H9 (cell line): ENCODE results near the gene SDK1. TPM values are rescaled to one million over a fixed set of nuclear protein-coding genes. Genes with fewer than 3 reads are reported as not detected.

Experiments used
- DNase-seq: peaks from one replicate; pipeline ENCODE4 v3.0.0-alpha.2; 2017
- H2AFZ ChIP-seq: one replicate; pipeline ENCODE4 v1.6.1; 2013; ENCODE audit warnings: mild to moderate bottlenecking, low read length, control low read depth, moderate library complexity
- H2AK5ac ChIP-seq: 2 replicates; pipeline ENCODE4 v1.6.1; 2013; ENCODE audit warnings: low read length, control low read depth, mixed read lengths; ENCODE audit not compliant: insufficient read length
- H2BK120ac ChIP-seq: one replicate; pipeline ENCODE4 v1.6.1; 2013; ENCODE audit warnings: low read depth, mild to moderate bottlenecking, low read length, control low read depth, inconsistent platforms; ENCODE audit not compliant: poor library complexity, severe bottlenecking
- H2BK12ac ChIP-seq: 2 replicates; pipeline ENCODE4 v1.6.1; 2013; ENCODE audit warnings: low read length, control low read depth, mixed read lengths, low read depth; ENCODE audit not compliant: insufficient read length
- H2BK15ac ChIP-seq: 2 replicates; pipeline ENCODE4 v1.6.1; 2013; ENCODE audit warnings: low read depth, low read length, control low read depth
- H2BK20ac ChIP-seq: one replicate; pipeline ENCODE4 v1.6.1; 2013; ENCODE audit warnings: low read depth, mild to moderate bottlenecking, low read length, control low read depth, inconsistent platforms; ENCODE audit not compliant: poor library complexity, severe bottlenecking
- H2BK5ac ChIP-seq: 2 replicates; pipeline ENCODE4 v1.6.1; 2013; ENCODE audit warnings: low read length, control low read depth, mixed read lengths; ENCODE audit not compliant: insufficient read length
- H3K14ac ChIP-seq: 2 replicates; pipeline ENCODE4 v1.6.1; 2013; ENCODE audit warnings: low read length, control low read depth; ENCODE audit not compliant: insufficient read depth
- H3K18ac ChIP-seq: 2 replicates; pipeline ENCODE4 v1.6.1; 2013; ENCODE audit warnings: low read depth, mild to moderate bottlenecking, mixed read lengths, low read length, control low read depth; ENCODE audit not compliant: insufficient read length
- H3K23ac ChIP-seq: 2 replicates; pipeline ENCODE4 v1.6.1; 2013; ENCODE audit warnings: low read length, control low read depth, mixed read lengths, low read depth; ENCODE audit not compliant: insufficient read length
- H3K23me2 ChIP-seq: 2 replicates; pipeline ENCODE4 v1.6.1; 2013; ENCODE audit warnings: low read depth, mild to moderate bottlenecking, mixed read lengths, low read length, control low read depth; ENCODE audit not compliant: insufficient read length, poor library complexity, severe bottlenecking
- H3K27ac ChIP-seq: 2 replicates; pipeline ENCODE4 v1.5.1; 2013; ENCODE audit warnings: low read length, control low read depth, mixed read lengths, low read depth; ENCODE audit not compliant: insufficient read length
- H3K27me3 ChIP-seq: 2 replicates; pipeline ENCODE4 v1.6.1; 2013; ENCODE audit warnings: low read length, control low read depth, inconsistent platforms; ENCODE audit not compliant: insufficient read depth
- H3K4ac ChIP-seq: 2 replicates; pipeline ENCODE4 v1.6.1; 2013; ENCODE audit warnings: low read depth, mild to moderate bottlenecking, control low read depth, inconsistent platforms, low read length, moderate library complexity
- H3K4me1 ChIP-seq: 2 replicates; pipeline ENCODE4 v1.6.1; 2013; ENCODE audit warnings: low read length, control low read depth, inconsistent platforms; ENCODE audit not compliant: insufficient read depth
- H3K4me2 ChIP-seq: 2 replicates; pipeline ENCODE4 v1.6.1; 2013; ENCODE audit warnings: low read length, control low read depth, mixed read lengths; ENCODE audit not compliant: insufficient read length, insufficient read depth
- H3K56ac ChIP-seq: 2 replicates; pipeline ENCODE4 v1.6.1; 2013; ENCODE audit warnings: low read depth, mild to moderate bottlenecking, mixed read lengths, low read length, control low read depth; ENCODE audit not compliant: insufficient read length
- H3K79me1 ChIP-seq: 2 replicates; pipeline ENCODE4 v1.6.1; 2013; ENCODE audit warnings: low read depth, mild to moderate bottlenecking, moderate library complexity, low read length, control low read depth, inconsistent platforms; ENCODE audit not compliant: insufficient read depth, poor library complexity, severe bottlenecking
- H3K79me2 ChIP-seq: 2 replicates; pipeline ENCODE4 v1.6.1; 2013; ENCODE audit warnings: low read length, control low read depth, inconsistent platforms; ENCODE audit not compliant: insufficient read depth
- H3K9ac ChIP-seq: 2 replicates; pipeline ENCODE4 v1.6.1; 2013; ENCODE audit warnings: low read length, control low read depth, mixed read lengths; ENCODE audit not compliant: insufficient read length; ENCODE audit errors: extremely low read depth
- H3K9me3 ChIP-seq: one replicate; pipeline ENCODE4 v1.6.1; 2013; ENCODE audit warnings: low read depth, low read length, inconsistent platforms; ENCODE audit not compliant: control insufficient read depth
- H3T11ph ChIP-seq: one replicate; pipeline ENCODE4 v1.6.1; 2013; ENCODE audit warnings: mild to moderate bottlenecking, low read length, control low read depth, inconsistent platforms
- H4K20me1 ChIP-seq: one replicate; pipeline ENCODE4 v1.6.1; 2013; ENCODE audit not compliant: control insufficient read depth, insufficient read length, insufficient read depth
- H4K5ac ChIP-seq: 2 replicates; pipeline ENCODE4 v1.6.1; 2013; ENCODE audit warnings: low read depth, mild to moderate bottlenecking, mixed read lengths, low read length, control low read depth; ENCODE audit not compliant: insufficient read length
- H4K8ac ChIP-seq: replicated peaks from 2 replicates; pipeline ENCODE4 v1.6.1; 2013; ENCODE audit warnings: low read length, control low read depth, mixed read lengths, low read depth; ENCODE audit not compliant: insufficient read length
- H4K91ac ChIP-seq: 2 replicates; pipeline ENCODE4 v1.6.1; 2013; ENCODE audit warnings: low read depth, mild to moderate bottlenecking, moderate library complexity, mixed read lengths, low read length, control low read depth; ENCODE audit not compliant: insufficient read length
- H3K27ac Mint-ChIP-seq, 3 experiments: 2 replicates in 2 of 3; 3 replicates in 1 of 3; pipeline ENCODE4 v1.8.0; 2020 to 2021; ENCODE audit warnings: mixed read lengths in 3 of 3, mild to moderate bottlenecking in 1 of 3, moderate library complexity in 1 of 3
- H3K27me3 Mint-ChIP-seq: 2 replicates; pipeline ENCODE4 v1.8.0; 2021; ENCODE audit warnings: low read depth, mild to moderate bottlenecking, moderate library complexity, mixed read lengths
- H3K36me3 Mint-ChIP-seq, 3 experiments: 2 replicates in 2 of 3; 3 replicates in 1 of 3; pipeline ENCODE4 v1.8.0; 2020 to 2021; ENCODE audit warnings: low read depth in 3 of 3, mixed read lengths in 3 of 3; ENCODE audit not compliant: insufficient read depth in 1 of 3
- H3K4me1 Mint-ChIP-seq, 2 experiments: 2 replicates each; pipeline ENCODE4 v1.8.0; 2020; ENCODE audit warnings: mixed read lengths in 2 of 2
- H3K4me3 Mint-ChIP-seq, 2 experiments: 2 replicates in 1 of 2; 3 replicates in 1 of 2; pipeline ENCODE4 v1.8.0; 2020 to 2021; ENCODE audit warnings: mild to moderate bottlenecking in 2 of 2, mixed read lengths in 2 of 2, moderate library complexity in 1 of 2
- H3K9me3 Mint-ChIP-seq, 2 experiments: 2 replicates in 1 of 2; 3 replicates in 1 of 2; pipeline ENCODE4 v1.8.0; 2020; ENCODE audit warnings: mild to moderate bottlenecking in 2 of 2, mixed read lengths in 2 of 2, moderate library complexity in 1 of 2
- CTCF ChIP-seq: fragments of 200-600 bp; sonication (generic); conservative IDR thresholded peaks from 3 replicates; pipeline ENCODE4 v1.8.0; 2021; ENCODE audit warnings: antibody characterized with exemption, mild to moderate bottlenecking
- WGBS: extraction: QIAGEN DNeasy Blood & Tissue Kit; methylation state at CpG from one replicate; pipeline ENCODE4 v1.1.7; 2013; ENCODE audit warnings: missing lambda C conversion rate, low lambda C conversion rate, mixed read lengths; ENCODE audit not compliant: insufficient read length; ENCODE audit errors: extremely low coverage; 5-methylcytosine and 5-hydroxymethylcytosine counted together
- total RNA-seq: library from RNA; stranded (reverse); gene quantifications from 2 replicates; pipeline ENCODE4 v1.2.1, GENCODE V29; 2021

The SDK1 gene
- total RNA-seq, 1 experiment from 2014 or later = 8.7 TPM

GRCh38 chr7:4030346-4030950, 729.4 kb downstream of the SDK1 start:
- Histone ChIP-seq H3K23ac (no peak overlapping the region), H3K4me2 (no peak overlapping the region), H3K56ac (no peak overlapping the region), H3K4me1 (peaks cover 5% of the 10 kb centered on the region; the same call in 1 of the 2 replicates), H4K5ac (no peak overlapping the region), H3T11ph (no peak overlapping the region), H3K27ac (no peak overlapping the region), H2AK5ac (no peak overlapping the region), H2BK15ac (no peak overlapping the region), H2BK12ac (no peak overlapping the region), H4K91ac (no peak overlapping the region), H2AFZ (no peak overlapping the region), H3K79me2 (no peaks in the 10 kb centered on the region), H2BK120ac (no peak overlapping the region), H2BK5ac (no peak overlapping the region), H3K9ac (no peak overlapping the region), H3K79me1 (no peaks in the 10 kb centered on the region), H2BK20ac (no peak overlapping the region), H3K9me3 (no peaks in the 10 kb centered on the region), H3K27me3 (no peaks in the 10 kb centered on the region), H4K8ac (no peak overlapping the region), H4K20me1 (no peaks in the 10 kb centered on the region), H3K4ac (no peak overlapping the region), H3K18ac (no peak overlapping the region), H3K23me2 (no peaks in the 10 kb centered on the region), H3K14ac (no peak overlapping the region)
- no peaks in the 10 kb centered on the region for H3K9me3 Mint-ChIP-seq
- DNase-seq = no peak
- peaks cover 19 to 31% of the 10 kb centered on the region in 2 experiments for H3K4me1 Mint-ChIP-seq
- no peak overlapping the region for H3K4me3 Mint-ChIP-seq
- no peaks in the 10 kb centered on the region for H3K36me3 Mint-ChIP-seq
- whole genome bisulfite sequencing = no CpG with 5 or more reads among the region's 14 CpGs
- no peak overlapping the region for H3K27ac Mint-ChIP-seq
- H3K27me3 Mint-ChIP-seq = no peaks in the 10 kb centered on the region
- TF ChIP-seq CTCF = no peak
